GM10266 (cell line): Measurements from ENCODE around the gene PYGL.

ENCODE experiments used
- DNase-seq: peaks from one replicate; pipeline ENCODE4 v3.0.0; 2012; ENCODE audit errors: extremely low spot score
- TF ChIP-seq, protein P1 (sequence below): IDR thresholded peaks from 2 replicates; pipeline ENCODE4 v1.5.1; 2012; ENCODE audit warnings: mild to moderate bottlenecking, low read depth; ENCODE audit not compliant: control insufficient read depth, insufficient read depth; ENCODE audit errors: missing control alignments

The PYGL gene

GRCh38 chr14:50978529-50978871 is 34.2 kb upstream of the PYGL start:
- TF ChIP-seq, protein P1, sequence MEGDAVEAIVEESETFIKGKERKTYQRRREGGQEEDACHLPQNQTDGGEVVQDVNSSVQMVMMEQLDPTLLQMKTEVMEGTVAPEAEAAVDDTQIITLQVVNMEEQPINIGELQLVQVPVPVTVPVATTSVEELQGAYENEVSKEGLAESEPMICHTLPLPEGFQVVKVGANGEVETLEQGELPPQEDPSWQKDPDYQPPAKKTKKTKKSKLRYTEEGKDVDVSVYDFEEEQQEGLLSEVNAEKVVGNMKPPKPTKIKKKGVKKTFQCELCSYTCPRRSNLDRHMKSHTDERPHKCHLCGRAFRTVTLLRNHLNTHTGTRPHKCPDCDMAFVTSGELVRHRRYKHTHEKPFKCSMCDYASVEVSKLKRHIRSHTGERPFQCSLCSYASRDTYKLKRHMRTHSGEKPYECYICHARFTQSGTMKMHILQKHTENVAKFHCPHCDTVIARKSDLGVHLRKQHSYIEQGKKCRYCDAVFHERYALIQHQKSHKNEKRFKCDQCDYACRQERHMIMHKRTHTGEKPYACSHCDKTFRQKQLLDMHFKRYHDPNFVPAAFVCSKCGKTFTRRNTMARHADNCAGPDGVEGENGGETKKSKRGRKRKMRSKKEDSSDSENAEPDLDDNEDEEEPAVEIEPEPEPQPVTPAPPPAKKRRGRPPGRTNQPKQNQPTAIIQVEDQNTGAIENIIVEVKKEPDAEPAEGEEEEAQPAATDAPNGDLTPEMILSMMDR = no peak
- DNase-seq = no peak

- TF ChIP-seq, protein P1 = no peak
- DNase-seq = no peak
These were observed 33.7 kb upstream of the PYGL start for GRCh38 chr14:50977863-50978528.

- TF ChIP-seq, protein P1 = no peak
- DNase-seq = no peak
These were observed 29.8 kb upstream of the PYGL start for GRCh38 chr14:50974118-50974517.

- no peak for DNase-seq
- TF ChIP-seq, protein P1 = no peak
These were observed 28.5 kb upstream of the PYGL start for GRCh38 chr14:50972734-50973133.

DNA sequence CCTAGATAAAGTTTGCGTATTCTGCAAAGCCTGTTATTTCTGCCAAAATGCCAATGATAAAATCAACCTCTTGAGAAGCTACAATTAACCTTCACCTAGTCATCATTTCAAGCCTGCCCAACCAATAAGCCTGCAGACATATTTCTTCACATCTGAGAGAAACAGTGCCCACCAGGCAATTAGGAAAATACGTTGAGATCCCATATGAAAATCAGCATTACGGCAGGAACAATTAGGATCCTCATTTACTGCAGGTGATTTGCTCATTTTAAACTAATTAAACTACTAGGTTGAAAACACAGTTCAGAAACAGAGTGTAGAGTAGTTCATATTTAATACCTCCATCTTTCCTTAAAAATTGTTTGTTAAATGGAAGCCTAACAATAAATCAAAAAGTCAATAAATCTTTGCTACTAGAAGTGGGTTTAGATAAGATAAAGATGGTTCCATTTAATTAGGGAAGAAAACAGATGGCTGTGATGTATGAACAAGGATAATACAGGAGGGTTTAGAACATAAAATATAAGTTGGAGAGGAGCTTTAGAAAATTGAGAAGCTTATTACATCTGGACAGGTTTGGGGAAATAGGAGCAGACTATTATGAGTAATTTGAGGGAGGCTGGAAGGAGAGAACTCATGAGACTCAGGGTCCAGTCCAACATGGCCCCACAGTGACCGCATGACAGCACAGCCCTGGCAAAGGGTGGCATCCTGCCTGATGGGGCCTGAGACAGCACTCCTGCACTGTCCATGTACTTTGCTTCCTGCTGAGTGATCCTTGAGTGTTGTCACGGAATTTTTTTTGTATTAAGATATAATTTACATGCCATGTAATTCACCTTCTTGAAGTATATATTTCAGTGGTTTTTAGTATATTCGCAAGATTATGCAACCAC is 26.9 kb upstream of the PYGL start:
- TF ChIP-seq, protein P1 = no peak
- DNase-seq = no peak

DNA sequence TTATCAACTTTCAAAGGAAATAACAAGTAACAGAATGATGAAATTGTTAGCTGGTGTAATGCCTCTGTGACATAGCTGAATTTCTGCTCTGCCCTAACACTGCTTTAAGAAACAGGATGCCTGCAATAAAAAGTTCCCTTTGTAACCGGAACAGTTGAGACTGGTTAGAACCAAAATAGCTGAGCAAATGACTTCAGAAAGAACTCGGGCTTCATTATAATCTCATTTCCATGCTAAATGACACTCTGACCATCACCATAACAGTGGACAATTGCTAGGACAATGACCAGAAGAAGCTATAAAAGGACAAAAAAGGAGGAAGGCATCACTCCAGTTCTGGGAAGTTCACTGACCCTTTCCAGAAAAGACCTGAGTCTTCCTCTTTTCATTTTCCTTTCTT is 23.5 kb upstream of the PYGL start:
- no peak for DNase-seq
- TF ChIP-seq, protein P1 = no peak

- no peak for DNase-seq
- TF ChIP-seq, protein P1 = no peak
These were observed 22.8 kb upstream of the PYGL start for GRCh38 chr14:50967103-50967502.
